ENCODE measurements around the gene AHCYL2. TPM values are rescaled to one million over a fixed set of nuclear protein-coding genes. Genes with fewer than 3 reads are reported as not detected.

The AHCYL2 gene
- total and polyA plus RNA-seq, 2 donors (not counting 3 experiments of a cell fraction or from before 2014, with no cell fraction given) = 10.8 to 13.5 TPM

GRCh38 chr7:129285111-129285510 lies 60.3 kb downstream of the AHCYL2 start:
- no TSS peak for BruUV-seq (replicated peaks)
- no peak for FAIRE-seq

DNA sequence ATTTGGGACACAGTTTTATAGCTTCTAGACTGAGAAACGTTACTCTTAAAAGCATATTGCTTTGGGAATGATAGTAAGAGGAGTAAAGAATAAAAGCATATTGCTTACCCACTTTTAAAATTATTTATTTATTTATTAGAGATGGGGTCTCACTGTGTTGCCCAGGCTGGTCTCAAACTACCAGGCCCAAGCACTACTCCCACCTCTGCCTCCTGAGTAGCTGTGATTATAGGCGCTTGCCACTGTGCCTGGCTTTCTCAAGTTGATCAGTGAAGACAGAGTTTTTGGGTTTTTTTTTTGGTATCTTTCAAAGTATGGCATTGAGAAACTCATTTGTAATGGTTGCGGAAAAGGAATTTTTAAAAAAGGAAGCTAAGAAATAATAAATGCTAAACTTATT lies 68.0 kb downstream of the AHCYL2 start:
- no peaks in the 10 kb centered on the region for H3K79me2 ChIP-seq (ENCODE audit: control insufficient read depth, insufficient read depth, low read length)
- H3K9me3 ChIP-seq (replicated peaks; ENCODE audit: control insufficient read depth, insufficient read depth, low read length) = no peaks in the 10 kb centered on the region
- TF ChIP-seq, protein P1, sequence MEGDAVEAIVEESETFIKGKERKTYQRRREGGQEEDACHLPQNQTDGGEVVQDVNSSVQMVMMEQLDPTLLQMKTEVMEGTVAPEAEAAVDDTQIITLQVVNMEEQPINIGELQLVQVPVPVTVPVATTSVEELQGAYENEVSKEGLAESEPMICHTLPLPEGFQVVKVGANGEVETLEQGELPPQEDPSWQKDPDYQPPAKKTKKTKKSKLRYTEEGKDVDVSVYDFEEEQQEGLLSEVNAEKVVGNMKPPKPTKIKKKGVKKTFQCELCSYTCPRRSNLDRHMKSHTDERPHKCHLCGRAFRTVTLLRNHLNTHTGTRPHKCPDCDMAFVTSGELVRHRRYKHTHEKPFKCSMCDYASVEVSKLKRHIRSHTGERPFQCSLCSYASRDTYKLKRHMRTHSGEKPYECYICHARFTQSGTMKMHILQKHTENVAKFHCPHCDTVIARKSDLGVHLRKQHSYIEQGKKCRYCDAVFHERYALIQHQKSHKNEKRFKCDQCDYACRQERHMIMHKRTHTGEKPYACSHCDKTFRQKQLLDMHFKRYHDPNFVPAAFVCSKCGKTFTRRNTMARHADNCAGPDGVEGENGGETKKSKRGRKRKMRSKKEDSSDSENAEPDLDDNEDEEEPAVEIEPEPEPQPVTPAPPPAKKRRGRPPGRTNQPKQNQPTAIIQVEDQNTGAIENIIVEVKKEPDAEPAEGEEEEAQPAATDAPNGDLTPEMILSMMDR (IDR thresholded peaks at IDR 0.05; ENCODE audit: extremely low read depth in 1 of 2, insufficient read depth in 1 of 2, low read depth in 1 of 2, low read length in 2 of 2) = no peak
- TF ChIP-seq MAX (IDR thresholded peaks at IDR 0.05; ENCODE audit: insufficient read depth, insufficient read length) = no peak
- no peak for TF ChIP-seq MYC (IDR thresholded peaks at IDR 0.05; ENCODE audit: low read depth, low read length)
- no peak for TF ChIP-seq POLR2AphosphoS5 (IDR thresholded peaks at IDR 0.05; ENCODE audit: insufficient read depth, low read depth, low read length)
- no peak for TF ChIP-seq POLR2A (IDR thresholded peaks at IDR 0.05; ENCODE audit: low read depth, low read length)
- no peak for TF ChIP-seq JUN (IDR thresholded peaks at IDR 0.05; ENCODE audit: borderline replicate concordance, insufficient read depth, insufficient read length, low read depth)
- no peak for TF ChIP-seq GATA2 (IDR thresholded peaks at IDR 0.05; ENCODE audit: insufficient read depth, insufficient read length, low read depth, low read length)
- TF ChIP-seq FOS (IDR thresholded peaks at IDR 0.05; ENCODE audit: borderline replicate concordance, insufficient read depth, low read length) = no peak
- TF ChIP-seq EZH2 (IDR thresholded peaks at IDR 0.05; ENCODE audit: borderline replicate concordance, low read depth, low read length, severe bottlenecking) = no peak
- H3K4me3 ChIP-seq (replicated peaks in 1 of 3; ENCODE audit: insufficient read depth in 1 of 3, low read depth in 1 of 3, low read length in 3 of 3) = no peak overlapping the region
- intact Hi-C loops (cut with micrococcal nuclease) (no loop called here), dilution Hi-C loops (cut with MboI; ENCODE audit: extremely low pct_ligation_motif_present, low sequenced_read_pairs) (no loop called here)
- no peak overlapping the region for H3K27ac ChIP-seq (ENCODE audit: insufficient read depth, low read depth, low read length)
- no peak overlapping the region for H3K4me2 ChIP-seq (ENCODE audit: insufficient read depth, low read length)
- H3K4me1 ChIP-seq (ENCODE audit: control insufficient read depth, extremely low read depth, insufficient read depth, low read length) = no peaks in the 10 kb centered on the region
- DNase-seq (ENCODE audit: low read depth, low spot score) (no peak), FAIRE-seq (no peak)
- no peaks in the 10 kb centered on the region for H3K27me3 ChIP-seq (ENCODE audit: control insufficient read depth in 2 of 2, insufficient read depth in 2 of 2, low read length in 2 of 2)
- H3K9ac ChIP-seq (replicated peaks; ENCODE audit: extremely low read depth, insufficient read depth, low read length) = no peak overlapping the region
- CTCF ChIA-PET = interaction anchor here (1.0 to 1.2 kb wide), 2 partner anchors 67 to 74 kb away, joined by 3 to 5 read pairs; no protein-coding TSS in a partner anchor
- no peak overlapping the region for H2AFZ ChIP-seq (ENCODE audit: low read depth, low read length)
- BruUV-seq (replicated peaks) = no TSS peak
- H3K9me1 ChIP-seq (replicated peaks; ENCODE audit: control insufficient read depth, extremely low read depth, insufficient read depth, low read length) = no peaks in the 10 kb centered on the region
- POLR2A ChIA-PET = no interaction called here
- H4K20me1 ChIP-seq (replicated peaks; ENCODE audit: control insufficient read depth, extremely low read depth, insufficient read depth, low read length) = no peaks in the 10 kb centered on the region
- no peaks in the 10 kb centered on the region for H3K36me3 ChIP-seq (ENCODE audit: control insufficient read depth in 2 of 2, extremely low read depth in 1 of 2, insufficient read depth in 2 of 2, low read length in 2 of 2)

More at GRCh38 chr7:129285111-129285510, 60.3 kb downstream of the AHCYL2 start:
- Histone ChIP-seq H3K9ac (replicated peaks; ENCODE audit: extremely low read depth, insufficient read depth, low read length) (no peak overlapping the region), H3K4me1 (ENCODE audit: control insufficient read depth, extremely low read depth, insufficient read depth, low read length) (peaks cover 21% of the 10 kb centered on the region), H4K20me1 (replicated peaks; ENCODE audit: control insufficient read depth, extremely low read depth, insufficient read depth, low read length) (no peaks in the 10 kb centered on the region), H2AFZ (ENCODE audit: low read depth, low read length) (peak overlapping the region; percentile 27), H3K27me3 (ENCODE audit: control insufficient read depth in 2 of 2, insufficient read depth in 2 of 2, low read length in 2 of 2) (no peaks in the 10 kb centered on the region), H3K36me3 (ENCODE audit: control insufficient read depth in 2 of 2, extremely low read depth in 1 of 2, insufficient read depth in 2 of 2, low read length in 2 of 2) (no peaks in the 10 kb centered on the region), H3K79me2 (ENCODE audit: control insufficient read depth, insufficient read depth, low read length) (no peaks in the 10 kb centered on the region), H3K9me3 (replicated peaks; ENCODE audit: control insufficient read depth, insufficient read depth, low read length) (no peaks in the 10 kb centered on the region), H3K4me2 (ENCODE audit: insufficient read depth, low read length) (no peak overlapping the region), H3K9me1 (replicated peaks; ENCODE audit: control insufficient read depth, extremely low read depth, insufficient read depth, low read length) (no peaks in the 10 kb centered on the region), H3K27ac (ENCODE audit: insufficient read depth, low read depth, low read length) (no peak overlapping the region), H3K4me3 (replicated peaks in 1 of 3; ENCODE audit: insufficient read depth in 1 of 3, low read depth in 1 of 3, low read length in 3 of 3) (no peak overlapping the region)
- POLR2A ChIA-PET = no interaction called here
- dilution Hi-C loops (cut with MboI; ENCODE audit: extremely low pct_ligation_motif_present, low sequenced_read_pairs) = no loop called here
- intact Hi-C loops (cut with micrococcal nuclease) = no loop called here
- no peak for DNase-seq (ENCODE audit: low read depth, low spot score)
- CTCF ChIA-PET = interaction anchor here (0.6 to 3.9 kb wide), 6 partner anchors 12 to 66 kb away, joined by 3 to 44 read pairs (median 6); no protein-coding TSS in a partner anchor
- no peak for TF ChIP-seq MYC (IDR thresholded peaks at IDR 0.05; ENCODE audit: low read depth, low read length)
- TF ChIP-seq FOS (IDR thresholded peaks at IDR 0.05; ENCODE audit: borderline replicate concordance, insufficient read depth, low read length) = no peak
